DMS53 treated with DMSO at 0.1 percent for 48 hours (cell line): Measurements from ENCODE around the gene MRRF.
"Not testable (repeated sequence)": the region's sequence is repeated elsewhere in the genome, so short reads cannot be mapped to it uniquely, and the experiment has no call there.

Source experiments
- DNase-seq: peaks from one replicate; lab custom pipeline; 2025; ENCODE audit not compliant: unreplicated experiment; lab: John Stamatoyannopoulos, UW

Gene MRRF

DNA sequence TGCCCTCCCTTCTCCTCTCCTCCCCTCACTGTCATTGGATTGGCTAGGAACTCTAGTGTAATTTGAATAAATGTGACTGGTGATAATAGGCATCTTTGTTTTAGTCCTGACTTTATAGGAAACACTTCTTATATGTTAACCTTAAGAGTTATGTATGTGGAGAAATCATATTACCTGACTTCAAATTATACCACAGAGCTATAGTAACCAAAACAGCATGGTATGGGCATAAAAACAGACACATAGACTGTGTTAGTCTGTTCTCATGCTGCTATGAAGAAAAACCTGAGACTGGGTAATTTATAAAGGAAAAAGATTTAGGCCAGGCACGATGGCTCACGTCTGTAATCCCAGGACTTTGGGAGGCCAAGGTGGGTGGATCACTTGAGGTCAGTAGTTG lies 9.4 kb downstream of the MRRF start:
- no peak for DNase-seq

DNA sequence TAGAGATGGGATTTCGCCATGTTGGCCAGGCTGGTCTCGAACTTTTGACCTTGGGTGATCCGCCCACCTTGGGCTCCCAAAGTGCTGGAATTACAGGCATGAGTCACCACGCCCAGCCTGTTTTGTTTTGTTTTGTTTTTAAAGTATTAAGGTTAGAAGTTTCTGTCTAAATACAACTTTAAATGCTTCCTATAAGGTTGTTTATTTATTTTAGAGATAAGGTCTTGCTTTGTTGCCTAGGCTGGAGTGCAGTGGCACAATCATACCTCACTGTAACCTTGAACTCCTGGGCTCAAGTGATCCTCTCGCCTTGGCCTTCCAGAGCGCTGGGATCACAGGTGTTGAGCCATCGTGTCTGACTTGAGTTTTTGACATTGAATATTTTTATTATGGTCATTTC lies 11.4 kb downstream of the MRRF start:
- no peak for DNase-seq

DNA sequence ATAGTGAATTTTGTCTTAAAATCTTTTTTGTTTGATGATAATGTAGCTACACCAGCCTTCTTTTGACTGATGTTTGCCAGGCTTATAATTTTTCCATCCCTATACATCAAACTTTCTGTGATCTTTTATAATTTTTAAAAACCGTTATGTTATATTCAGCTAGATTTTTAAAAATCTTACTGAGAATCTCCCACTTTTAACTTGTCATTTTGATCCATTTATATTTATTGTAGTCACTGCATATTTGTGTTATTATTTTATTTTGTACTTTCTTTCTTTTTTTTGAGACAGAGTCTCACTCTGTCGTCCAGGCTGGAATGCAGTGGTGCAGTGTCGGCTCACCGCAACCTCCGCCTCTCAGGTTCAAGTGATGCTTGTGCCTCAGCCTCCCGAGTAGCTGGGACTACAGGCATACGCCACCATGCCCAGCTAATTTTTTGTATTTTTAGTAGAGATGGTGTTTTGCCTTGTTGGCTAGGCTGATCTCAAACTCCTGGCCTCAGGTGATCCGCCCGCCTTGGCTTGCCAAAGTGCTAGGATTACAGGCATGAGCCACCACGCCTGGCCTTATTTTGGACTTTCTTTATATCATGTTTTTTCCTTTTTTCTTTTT lies 12.7 kb downstream of the MRRF start:
- DNase-seq: no peak

DNA sequence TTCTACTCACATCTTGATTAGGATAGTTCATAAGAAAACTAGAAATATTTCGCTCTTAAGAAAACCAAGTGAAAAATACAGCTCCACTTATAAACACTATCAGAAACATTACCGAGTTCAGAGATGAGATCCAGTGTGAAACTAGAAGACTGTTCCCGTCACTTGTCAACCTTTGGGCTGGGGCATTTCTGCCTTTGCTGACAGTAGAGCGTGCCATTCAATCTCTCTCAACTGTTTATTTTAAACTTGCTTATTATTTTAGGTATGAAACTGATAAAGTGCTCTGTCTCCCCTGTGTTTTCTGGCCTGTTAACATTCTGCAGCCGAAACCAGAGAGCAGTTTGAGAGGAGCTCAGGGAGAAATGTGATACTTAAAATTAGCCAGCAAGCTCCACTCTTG lies 16.7 kb downstream of the MRRF start:
- DNase-seq: no peak

DNA sequence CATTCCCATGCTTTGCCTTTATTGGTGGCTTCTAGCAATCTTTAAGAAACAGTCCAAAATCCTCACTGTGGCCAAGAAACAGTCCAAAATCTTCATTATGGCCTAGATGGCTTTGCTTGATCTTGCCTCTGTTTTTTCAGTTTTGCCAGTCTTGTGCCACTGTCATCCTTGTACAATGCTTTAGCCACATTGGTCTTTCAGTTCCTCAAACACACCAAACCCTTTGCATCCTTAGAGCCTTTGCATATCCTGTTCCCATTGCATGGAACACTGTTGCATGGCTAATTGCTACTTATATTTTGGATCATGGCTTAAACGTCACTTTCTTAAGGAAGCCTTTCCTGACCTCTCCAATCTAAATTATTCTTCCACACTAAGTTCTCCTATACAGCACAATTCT lies 22.1 kb downstream of the MRRF start:
- no peak for DNase-seq

DNA sequence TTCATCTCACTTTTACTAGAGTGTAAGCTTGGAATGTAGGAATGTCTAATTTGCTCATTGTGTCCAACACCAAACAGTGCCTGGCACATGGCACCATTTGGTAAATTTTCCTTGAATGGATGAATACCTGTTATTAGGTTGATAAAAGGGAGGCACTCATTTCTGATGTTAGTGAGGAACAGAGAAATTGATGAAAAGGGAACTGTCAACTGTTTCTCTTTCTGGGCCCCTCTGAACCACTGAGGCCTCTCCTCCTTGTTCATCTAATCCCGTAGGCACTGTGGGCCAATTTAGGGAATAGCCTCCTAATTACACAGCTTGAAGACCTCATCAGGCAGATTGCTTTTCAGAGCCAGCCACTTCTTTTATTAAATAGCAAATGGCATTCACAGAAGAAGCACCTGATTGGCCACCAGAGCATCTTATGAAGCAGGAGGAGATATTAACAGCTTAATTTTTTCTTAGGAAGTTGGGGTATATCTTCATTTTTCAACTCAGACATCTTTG lies 22.6 kb downstream of the MRRF start:
- no peak for DNase-seq

DNA sequence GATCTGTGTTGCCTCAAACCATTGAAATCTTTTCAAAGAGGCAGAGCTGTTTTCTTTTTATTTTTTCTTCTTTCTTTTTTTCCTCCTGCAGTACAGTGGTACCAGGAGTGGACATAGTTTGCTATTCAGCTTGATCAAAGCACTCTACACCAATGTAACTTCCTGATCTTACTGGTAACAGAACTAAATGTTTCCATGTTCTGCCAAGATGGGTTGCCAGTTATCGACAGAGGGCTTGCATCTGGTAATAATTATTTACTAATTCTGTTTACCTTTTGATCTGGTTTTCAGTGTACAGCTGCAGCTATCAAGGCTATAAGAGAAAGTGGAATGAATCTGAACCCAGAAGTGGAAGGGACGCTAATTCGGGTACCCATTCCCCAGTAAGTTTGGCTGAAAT lies 26.8 kb downstream of the MRRF start:
- no peak for DNase-seq

DNA sequence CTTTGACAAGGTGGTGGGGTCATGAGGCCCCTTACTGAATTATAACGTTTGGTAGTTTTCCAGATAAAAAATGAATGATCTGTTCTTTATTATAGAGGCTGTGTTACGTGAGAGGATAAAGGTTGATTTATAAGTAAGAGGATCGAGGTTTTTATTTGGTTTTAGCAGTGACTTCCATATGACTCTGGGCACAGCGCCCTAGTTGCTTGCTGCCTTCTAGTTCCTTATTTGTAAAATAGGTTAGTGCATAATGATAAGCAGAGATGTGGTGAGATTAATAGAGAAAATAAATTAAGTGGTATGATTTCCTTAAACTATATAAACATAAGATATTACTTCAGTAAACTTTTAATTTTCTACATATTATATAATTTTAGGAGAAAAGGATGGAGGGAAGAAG lies 29.8 kb downstream of the MRRF start:
- no peak for DNase-seq

DNA sequence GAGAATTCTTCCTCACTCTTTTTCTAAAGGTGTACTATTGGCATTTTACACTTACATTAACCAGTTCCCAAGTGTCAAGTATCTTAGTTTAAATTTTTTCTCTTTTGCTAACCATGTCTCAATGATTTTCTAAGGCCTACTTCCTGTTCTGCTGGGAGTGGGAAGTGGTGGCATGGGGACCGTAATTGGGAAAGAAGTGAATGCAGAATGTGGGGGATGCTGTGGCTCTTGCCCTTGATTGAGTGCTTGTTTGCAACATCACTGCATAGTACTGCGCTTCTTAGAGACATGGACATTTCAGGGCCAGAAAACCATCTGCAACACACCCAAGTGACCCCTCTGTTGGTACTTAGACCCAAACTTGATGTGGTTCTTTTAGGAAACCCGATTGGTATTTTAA lies 32.8 kb downstream of the MRRF start:
- DNase-seq: no peak

DNA sequence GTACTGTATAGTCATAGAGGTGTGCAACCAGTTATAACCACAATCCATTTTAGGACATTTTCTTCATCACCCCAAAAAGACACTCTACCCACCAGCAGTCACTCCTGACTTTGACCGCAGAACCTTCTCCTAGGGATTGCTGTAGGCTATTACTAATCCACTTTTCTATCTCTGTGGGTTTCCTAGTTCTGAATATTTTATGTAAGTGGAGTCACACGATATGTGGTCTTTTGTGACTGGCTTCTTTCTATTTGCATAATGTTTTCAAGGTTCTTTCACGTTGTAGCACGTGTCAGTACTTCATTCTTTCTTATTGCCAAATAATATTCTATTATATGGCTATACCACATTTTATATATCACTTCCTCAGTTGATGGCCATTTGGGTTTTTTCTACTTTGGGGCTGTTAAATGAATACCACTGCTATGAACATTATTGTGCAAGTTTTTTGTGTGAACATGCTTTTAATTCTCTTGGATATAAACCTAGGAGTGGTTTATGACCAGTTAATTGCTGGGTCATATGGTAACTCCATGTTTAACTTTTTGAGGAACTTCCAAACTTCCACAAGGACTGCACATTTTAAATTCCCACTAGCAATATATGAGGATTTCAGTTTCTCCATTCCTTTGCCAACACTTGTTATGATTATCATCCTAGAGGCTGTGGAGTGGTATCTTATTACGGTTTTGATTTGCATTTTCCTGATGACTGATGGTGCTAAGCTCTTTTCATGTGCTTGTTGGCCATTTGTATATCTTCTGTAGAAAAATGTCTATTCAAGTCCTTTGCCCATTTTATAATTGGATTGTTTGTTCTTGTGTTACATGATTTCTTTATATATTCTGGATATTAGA lies 37.8 kb downstream of the MRRF start:
- no peak for DNase-seq

DNA sequence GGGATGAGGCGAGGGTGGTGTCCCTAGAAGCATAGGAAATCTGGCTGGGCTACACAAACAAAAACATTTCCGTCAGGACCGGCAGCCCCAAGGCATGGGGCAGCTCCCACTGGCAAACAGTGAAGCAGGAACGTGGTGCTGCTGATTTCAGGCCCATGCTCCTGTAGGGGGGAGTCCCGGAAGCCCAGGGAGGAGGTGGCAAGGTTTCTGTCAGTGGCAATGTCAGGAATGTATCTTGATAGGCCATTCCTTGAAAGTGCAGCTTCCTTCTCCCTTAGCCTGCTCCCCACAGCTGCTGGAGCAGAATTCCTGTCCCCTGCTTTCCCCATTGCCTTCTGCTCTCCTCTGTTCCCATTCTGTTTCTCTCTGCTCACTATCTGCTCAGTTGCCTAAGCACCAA lies 42.4 kb downstream of the MRRF start:
- no peak for DNase-seq

DNA sequence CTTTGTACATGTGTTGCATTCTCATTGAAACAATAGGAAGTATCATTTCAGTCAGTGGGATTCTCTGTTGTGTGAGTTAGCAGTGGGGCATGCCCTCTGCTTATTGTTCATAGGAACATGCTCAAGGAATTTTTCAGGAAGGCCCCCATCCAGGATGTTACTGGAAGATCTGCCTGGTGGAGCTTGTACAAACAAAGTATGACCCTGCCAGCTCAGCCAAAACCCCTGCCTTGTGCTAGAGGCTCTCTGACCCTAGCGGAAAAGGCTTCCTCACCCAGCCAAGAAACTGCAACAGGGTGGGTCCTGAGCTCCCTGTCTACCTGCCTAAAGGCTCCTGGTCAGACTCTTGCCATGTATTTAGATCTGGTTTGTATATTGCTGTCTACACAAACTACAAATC lies 43.2 kb downstream of the MRRF start:
- DNase-seq: no peak

DNA sequence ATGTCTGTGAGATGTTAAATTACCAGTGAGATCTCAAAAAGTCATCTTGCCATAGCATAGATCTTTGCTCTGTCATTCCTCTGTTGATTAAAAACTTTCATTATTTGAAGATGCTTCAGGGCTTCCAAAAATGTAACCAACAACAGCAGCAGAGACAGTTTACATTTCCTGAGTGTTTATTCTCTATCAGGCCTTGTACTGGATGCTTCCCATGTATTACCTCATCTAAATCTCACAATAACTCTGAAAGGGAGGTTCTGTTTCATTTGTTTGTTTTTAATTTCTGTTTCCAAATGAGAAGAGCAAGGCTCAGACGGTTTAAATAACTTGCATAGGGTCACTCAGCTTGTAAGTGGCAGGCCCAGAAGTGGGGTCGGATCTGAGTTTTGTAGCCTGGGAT lies 45.2 kb downstream of the MRRF start:
- DNase-seq: no peak

DNA sequence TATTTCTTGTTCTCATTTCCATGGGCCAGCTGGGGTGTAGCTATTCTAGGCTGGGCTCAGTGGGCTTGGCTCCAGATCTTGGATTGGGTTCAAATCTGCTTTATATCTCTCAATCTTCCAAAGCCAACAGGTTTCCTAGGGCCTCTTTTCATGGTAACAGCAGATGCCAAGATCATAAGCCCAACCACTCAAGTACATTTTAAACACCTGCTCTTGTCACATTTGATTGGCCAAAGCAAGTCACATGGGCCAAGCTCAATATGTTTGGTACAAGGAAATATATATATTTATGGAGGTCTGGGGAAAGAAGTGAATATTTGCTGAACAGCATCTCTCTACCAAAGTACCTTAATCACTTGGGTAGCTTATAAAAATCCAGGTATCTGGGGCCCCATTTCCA lies 49.5 kb downstream of the MRRF start:
- peak; percentile 6 for DNase-seq

DNA sequence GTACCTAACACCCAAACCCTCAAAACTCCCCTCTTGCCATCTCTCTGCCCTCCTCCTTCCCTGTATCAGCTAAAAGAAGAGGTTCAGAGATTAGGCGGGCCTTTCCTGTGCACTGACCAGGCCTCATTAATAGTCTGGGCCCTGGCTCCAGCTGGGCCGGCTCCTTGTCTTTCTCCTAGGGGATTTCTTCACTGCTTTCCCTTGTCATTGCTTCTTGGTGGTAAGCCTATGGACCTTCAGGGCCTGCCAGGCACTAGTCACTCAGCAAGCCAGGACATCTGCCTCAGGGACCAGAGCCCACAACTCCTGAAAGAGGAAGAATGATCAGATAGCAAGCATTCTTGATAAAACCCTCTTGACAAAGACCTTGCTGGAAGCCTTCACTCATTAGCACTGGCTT lies 50.9 kb downstream of the MRRF start:
- DNase-seq: no peak

DNA sequence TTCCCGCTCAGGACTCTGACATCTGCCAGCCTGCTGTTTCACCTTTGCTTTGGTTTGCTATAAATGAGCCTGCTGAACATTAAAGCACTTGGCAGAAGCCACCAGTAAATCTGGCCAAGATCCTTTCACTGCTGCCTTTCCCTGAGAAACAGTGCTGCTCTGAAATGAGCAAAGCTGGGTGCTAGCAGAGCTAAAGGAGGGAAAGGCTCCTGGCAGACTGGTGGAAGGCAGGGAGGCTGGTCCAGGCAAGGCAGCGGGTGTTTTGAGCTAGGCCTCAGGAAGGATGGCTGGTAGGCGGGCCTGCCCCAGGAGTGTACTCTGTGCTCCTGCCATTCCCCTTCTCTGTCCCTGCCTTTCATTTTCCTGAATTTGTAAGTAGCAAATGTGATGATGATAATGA lies 53.6 kb downstream of the MRRF start:
- DNase-seq: no peak

DNA sequence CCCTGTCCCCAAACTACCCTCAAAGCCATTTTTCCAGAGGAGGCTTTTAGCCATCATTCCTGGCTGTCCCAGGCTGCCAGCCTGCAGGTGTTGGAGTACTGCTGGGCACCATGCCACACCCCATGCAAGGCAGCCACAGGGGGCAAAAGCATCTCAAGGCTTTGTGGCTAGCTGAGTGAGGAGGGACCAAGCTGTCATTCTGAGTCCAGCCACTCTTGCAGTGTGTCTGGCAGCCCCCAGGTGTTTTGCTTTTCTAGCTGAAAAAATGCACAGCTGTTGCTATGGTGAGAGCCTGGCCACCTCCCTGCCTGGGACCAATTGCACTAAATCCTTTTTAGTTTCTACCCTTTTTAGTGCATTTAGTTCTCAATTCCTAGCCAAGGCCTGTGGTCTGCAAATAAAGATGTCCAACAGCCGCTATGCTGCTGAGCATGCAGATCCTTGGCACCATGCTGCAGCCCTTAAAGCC lies 55.8 kb downstream of the MRRF start:
- DNase-seq: no peak

DNA sequence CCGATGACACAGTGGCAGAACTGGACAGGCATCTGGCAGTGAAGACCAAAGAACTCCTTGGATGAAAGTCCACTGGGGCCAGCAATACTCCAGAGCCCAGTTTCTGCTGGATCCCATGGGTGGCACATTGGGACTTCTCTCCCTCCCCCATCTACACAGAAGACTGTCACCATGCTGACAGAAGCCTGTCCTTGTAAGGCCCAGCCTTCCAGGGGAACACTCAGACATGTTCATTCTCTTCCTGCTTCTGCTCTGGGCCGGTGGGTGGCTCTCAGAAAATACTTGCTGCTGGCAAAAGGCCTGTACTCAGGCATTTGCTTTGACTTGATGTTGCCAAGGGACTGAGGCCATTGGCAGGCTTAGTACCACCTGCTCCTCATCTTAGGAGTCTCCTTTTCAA lies 57.9 kb downstream of the MRRF start:
- DNase-seq: no peak

DNA sequence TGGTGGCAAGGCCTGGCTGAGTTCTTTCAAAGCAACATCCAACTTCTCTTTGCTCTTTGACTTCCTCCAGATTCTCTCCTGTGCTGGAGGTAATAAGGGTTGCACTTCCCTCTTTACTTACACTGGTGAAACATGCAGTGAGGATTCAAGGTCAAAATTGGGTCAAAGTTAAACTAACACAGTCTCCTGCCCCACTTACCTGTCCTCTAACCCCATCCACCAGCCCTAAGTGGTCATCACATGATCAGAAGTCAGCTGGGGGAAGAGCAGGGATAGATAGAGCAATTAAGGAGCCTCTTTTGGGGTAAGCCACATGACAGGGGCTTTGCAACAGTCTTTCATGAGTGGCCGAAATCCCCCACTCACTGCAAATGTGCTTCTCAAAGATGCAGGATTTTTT lies 60.0 kb downstream of the MRRF start:
- DNase-seq: not testable (repeated sequence)

DNA sequence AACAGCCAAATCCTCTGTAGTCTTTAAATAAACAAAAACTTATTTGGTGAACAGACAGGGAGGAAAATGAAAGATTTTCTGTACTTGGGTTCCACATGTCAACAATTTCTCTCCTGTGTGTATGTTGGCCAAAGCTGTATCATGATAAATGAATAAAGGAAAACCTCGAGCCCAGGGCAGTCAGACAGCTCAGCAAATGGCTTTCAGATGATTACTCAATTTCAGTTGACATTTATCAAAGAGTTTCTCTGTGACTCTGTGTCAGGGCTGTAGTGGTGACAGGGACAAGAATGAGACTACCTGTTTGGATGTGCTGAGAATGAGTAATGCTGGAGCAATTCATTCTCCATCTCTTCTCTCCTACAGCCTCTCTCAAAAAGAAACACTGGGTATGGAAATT lies 60.4 kb downstream of the MRRF start:
- DNase-seq: no peak

DNA sequence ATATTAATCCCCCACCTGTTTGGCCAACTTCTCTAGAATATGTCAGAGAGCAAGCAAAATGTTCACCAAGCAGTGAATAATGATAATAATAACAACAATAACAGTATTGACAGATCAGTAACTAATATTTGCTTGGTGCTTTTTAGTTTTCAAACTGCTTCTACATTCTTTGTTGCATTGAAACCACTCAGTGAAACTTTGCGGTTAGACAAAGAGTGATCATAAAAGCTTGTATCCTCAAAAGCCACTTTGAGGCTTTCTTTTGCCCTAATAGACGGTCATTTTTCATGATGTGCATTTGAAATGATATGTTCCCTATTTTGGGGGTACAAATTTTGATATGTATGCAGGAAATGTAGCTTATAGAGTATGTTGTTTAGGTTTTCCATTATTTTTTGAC lies 62.5 kb downstream of the MRRF start:
- DNase-seq: no peak

DNA sequence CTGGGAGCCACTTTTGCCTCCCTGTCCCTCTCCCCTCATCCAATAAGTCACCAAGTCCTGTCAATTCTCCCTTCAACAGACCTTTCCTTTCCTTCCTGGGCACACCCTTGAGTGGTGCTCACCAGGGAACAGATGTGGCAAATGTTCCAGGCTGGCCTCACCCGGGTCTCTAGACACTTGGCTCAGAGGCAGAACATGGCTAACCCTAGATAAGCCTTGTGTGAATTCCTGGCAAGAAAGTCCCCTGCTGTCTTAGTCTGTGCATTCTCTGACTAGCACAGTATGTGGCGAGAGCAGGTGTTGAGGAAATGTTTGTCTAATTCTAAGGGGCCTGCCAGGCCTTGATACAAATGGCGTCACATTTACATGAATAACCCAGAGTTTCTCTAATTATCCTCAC lies 64.9 kb downstream of the MRRF start:
- DNase-seq: no peak

DNA sequence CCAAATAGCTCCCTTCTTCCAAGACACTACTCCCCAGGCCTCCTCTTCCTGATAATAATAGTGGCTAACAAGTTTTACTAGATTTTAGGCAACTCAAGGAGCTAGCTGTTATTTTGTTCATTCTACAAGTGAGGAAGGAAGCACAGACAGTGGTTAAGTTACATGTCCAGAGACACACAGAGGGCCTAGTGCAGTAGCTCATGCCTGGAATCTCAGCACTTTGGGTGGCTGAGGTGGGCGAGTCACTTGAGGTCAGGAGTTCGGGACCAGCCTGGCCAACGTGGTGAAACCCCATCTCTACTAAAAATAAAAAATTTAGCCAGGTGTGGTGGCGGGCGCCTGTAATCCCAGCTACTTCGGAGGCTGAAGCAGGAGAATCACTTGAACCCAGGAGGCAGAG lies 65.8 kb downstream of the MRRF start:
- DNase-seq: not testable (repeated sequence)
